HG03575 (cell line): ENCODE data around the gene EVI5L.

ENCODE experiments used
- ATAC-seq: cut with Tn5 transposase; IDR thresholded peaks from one replicate; pipeline ENCODE4 v1.9.1; 2021; ENCODE audit not compliant: unreplicated experiment, insufficient number of reproducible peaks, low FRiP score; ENCODE audit errors: extremely low read depth

The EVI5L gene

DNA sequence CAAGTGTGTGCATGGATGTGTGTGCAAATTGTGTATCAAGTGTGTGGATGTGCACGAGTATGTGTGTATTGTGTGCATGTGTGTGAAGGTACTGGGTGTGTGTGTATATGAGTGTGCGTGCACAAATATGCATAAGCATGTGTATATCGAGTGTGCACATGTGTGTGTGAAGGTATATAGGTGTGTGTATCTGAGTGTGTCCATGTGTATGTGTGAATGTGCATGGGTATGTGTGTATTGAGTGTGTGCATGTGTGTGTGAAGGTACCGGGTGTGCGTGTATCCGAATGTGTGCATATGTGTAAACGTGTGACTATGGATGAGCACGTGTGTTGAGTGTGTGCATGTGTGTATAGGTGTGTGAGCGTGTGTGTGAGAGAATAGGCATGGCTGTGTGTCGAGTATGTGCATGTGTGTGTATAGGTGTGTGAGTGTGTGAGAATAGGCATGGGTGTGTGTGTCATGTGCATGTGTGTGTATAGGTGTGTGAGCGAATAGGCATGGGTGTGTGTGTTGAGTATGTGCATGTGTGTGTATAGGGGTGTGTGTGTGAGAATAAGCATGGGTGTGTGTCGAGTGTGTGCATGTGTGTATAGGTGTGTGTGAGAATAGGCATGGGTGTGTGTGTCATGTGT lies 12.8 kb downstream of the EVI5L start:
- no peak for ATAC-seq

DNA sequence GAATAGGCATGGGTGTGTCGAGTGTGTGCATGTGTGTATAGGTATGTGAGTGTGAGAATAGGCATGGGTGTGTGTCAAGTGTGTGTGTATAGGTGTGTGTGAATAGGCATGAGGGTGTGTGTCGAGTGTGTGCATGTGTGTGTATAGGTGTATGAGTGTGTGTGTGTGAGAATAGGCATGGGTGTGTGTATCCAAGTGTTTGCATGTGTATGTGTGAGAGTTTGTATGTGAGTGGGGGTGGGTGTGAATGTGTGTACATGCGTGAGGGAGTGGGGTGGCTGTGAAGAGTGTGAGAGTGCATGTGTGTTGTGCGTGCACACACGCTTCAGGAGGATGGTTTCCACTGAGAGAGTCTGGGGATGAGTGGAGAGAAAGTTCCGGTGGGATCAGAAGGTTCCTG lies 13.5 kb downstream of the EVI5L start:
- ATAC-seq = no peak

DNA sequence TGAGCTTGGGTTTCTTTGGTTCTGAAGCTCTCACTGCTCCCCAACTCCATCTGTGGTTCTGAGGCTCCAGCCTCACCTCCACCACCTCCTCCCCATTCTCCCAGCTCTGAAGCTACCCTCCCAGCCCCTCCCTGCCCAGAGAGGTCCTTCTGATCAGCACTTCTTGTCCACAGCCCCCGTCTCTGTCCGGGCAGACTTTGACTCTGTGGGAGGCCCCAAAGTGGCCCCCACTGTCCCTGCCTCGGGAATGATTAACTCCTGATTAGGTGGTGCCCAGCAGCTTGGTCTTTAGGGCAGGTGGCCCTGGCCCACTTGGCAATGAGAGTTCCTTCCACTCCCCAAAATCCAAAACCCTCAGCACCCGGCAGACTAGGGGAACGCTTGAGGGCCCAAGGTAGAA lies 14.4 kb downstream of the EVI5L start:
- no peak for ATAC-seq

DNA sequence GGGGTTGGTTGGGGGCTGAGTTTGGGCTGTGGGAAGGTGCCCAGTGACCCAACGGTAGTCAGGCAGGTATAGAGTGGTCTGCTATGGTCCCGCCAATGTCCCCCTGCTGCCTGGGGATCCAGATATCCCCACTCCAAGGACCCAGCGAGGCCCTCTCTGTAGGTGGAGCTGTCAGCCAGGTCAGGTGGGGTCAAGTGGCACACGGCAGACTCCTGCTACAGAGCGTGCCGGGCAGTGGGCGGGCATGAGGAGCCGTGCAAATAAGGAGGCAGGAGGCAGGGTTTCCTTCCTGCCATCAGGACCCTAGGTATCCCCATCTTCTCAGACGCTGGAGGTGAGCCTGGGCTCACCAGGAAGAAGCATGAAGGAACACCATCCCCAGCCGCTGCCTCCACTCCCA lies 14.9 kb downstream of the EVI5L start:
- no peak for ATAC-seq

DNA sequence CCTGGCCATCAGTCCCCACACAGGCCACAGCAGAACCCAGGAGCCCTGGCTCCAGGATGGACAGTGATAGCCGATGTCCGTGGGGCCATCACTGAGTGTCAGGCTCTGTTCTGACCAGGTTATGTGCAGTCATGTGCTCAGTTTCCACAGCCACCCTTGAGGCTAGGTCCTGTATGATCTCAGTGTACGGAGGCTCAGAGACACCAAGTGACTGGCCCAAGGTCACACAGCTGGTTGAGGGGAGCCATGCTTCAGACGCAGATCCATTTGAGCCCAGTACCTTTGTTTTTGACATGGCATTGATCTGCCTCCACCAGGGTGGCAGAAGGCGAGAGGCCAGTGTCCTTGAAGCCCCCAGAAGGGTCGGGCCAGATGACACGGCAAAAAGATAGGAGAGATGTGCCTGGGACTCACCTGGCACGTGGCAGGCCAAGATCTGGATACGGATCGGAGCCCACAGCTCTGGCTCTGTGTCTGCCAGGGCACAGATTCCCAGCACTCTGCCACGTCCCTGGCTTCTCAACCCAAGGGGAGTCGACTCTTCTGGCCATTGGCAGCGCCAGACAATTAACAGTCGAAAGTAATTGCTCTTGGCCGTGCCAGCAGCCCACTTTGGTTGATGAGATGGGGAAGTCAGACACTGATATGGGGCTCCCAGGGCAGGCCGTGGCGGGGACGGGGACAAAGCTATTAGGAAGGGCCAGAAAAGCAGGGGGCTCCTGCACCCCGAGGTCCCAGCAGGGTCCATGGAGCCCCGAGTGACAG lies 15.6 kb downstream of the EVI5L start:
- no peak for ATAC-seq

DNA sequence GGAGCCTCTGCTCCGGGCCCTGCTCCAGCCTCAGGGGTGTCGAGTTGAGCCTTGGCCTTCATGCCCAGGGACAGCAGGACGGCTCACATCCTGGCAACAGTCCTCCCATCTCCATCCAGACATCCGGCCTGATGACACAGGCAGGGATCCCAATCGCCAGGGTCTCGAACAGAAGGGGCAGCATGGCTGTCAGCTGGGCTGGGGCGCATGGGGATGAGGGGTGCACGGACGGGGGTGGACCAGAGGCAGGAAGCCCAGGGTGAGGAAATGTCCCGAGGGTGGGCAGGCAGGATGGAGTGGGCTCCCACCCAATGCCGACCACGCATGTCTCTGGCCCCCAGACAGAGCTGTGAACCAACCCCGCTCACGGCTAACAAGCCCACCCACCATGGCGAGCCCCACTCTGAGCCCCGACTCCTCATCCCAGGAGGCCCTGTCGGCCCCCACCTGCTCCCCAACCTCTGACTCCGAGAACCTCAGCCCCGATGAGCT lies 16.2 kb downstream of the EVI5L start:
- ATAC-seq = no peak

DNA sequence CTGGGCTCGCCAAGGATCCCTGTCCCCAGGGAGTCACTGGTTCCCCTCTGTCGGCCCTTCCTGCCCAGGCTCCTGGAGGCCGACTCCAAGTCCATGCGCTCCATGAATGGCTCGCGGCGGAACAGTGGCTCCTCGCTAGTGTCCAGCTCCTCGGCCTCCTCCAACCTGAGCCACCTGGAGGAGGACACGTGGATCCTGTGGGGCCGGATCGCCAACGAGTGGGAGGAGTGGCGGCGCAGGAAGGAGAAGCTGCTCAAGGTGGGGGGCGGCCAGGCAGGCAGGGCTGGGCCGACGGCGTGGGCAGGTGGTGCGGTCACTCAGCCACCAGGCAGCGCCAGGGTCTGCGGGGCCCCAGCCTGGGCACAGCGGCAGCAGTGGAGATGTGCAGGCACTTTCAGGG lies 17.6 kb downstream of the EVI5L start:
- ATAC-seq = no peak

DNA sequence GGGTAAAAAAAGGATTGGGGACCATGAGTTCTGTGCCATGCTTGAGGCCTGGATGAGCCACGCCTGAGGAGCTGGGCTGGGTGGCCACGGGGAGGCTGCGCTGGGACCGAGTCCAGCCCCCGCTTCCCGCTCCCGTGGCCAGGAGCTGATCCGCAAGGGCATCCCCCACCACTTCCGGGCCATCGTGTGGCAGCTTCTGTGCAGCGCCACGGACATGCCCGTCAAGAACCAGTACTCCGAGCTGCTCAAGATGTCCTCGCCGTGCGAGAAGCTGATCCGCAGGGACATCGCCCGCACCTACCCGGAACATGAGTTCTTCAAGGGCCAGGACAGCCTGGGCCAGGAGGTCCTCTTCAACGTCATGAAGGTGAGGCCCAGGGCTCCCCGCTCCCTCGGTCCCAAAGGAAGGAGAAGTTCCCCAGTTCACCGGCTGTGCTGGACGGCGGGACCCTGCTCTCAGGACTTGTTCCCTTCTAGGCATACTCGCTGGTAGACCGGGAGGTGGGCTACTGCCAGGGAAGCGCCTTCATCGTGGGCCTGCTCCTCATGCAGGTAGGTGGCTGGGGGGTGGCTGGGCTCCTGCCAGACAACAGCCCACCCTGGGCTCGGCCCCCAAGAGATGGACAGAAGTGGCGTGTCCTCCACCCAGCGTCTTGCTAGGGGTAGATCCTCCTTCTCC lies 18.9 kb downstream of the EVI5L start:
- no peak for ATAC-seq

DNA sequence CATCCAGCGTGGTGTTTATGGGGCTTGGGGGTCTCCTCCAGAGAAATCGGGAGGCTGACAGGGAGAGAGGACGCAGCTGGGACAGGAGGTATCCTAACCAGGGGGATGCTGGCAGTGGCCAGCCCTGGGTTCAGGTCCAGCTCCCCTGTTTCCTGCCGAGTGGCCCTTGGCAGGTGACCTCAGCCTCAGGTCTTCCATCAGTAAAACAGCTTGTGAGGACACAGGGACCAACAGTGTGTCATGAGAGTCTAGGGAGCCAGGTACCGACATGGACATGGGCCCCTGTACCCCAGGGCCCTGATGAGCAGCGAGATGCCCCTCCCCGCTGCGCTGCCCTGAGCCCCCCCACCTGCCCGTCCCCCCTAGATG lies 19.6 kb downstream of the EVI5L start:
- no peak for ATAC-seq

DNA sequence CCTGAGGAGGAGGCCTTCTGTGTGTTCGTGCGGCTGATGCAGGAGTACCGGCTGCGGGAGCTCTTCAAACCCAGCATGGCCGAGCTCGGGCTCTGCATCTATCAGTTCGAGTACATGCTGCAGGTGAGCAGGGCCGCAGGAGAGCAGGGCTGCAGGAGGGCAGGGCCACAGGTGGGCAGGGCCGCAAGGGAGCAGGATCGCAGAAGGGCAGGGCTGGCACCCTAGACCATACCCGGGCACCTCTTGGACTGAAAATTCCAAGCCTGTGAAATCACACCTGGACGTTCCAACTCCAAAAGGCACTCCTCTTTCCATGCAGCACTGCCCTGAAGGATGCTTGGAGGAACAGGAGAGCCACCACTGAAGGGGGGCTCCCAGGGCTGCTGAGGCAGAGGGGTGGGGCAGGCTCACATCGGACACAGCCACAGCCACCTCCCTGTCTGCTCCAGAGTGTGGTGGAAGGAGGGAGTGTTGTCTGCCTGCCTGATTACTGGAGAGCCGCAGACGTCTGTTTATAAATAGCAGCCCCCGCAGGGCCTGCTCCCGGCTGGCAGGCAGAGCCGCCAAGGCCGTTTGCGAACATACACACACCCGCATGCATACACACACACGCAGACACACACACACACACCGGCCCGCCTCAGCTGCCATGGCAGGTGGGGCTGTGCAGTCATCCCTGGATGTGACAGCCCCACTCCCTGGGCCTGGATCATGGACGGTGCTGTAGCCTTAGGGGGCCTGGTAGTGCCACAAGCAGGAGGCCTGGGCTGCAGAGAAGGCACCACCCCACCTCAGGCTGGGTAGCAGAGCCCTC lies 20.2 kb downstream of the EVI5L start:
- ATAC-seq = no peak

DNA sequence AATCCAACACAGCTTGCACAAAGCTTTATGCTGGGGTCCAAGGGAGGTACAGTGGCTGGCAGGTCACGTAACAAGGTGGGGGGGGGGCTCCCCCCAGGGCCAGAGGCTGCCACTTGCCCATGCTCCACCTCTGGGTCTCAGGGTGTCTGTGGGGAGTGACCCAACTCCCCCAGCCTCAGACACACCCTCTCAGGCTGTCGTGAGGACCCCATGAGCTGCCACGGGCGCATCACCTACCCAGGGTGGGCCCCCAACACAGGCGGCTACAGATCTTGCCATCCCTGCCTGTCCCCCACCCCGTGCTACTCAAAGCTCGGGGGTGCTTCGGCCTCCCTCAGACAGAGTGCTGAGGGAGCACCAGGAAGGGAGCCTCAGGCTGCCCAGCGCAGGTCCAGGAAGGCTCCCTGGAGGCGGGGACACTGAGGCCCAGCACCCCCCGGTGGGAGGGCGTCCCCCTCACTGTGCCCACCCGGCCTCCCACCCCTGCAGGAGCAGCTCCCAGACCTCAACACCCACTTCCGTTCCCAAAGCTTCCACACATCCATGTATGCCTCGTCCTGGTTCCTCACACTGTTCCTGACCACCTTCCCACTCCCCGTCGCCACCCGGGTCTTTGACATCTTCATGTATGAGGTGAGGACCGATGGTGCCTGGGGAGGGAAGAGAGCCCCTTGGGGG lies 21.1 kb downstream of the EVI5L start:
- no peak for ATAC-seq

DNA sequence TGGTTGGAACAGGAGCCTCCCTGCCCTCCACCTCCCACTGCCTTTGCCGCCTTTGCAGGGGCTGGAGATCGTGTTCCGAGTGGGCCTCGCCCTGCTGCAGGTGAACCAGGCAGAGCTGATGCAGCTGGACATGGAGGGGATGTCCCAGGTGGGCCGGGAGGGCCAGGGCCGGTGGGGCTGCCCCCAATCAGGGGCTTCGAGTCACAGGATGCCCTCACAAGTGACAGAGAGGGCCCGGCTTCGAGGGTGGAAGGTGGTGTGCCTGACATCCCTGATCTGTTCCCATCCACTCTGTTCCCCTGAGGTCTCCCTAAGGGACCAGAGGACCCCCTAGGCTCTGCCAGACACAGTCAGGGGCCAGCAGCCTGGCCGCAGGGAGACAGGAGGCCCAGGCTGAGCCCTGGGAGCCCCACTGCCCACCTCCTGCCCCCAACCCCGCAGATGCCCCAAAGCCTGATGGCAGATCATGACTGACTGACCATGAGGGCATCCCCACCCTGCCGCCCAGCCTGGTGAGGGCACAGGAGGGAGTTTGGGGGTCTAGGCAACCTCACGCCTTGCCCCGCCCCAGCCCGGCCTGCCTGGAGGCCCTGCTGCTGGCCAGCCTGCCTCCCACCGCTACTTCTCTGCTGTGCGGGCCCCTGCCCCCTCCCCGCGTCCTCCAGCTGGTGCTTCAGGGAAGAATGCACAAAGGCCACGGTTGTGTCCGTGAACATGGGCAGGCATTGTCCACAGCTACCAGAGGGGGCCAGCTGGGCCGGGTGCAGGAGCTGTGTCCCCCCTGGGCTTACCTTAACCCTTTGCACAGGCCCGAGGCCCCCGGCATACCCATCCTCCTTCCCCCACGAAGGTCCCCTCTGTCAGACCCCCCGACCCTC lies 21.8 kb downstream of the EVI5L start:
- no peak for ATAC-seq

DNA sequence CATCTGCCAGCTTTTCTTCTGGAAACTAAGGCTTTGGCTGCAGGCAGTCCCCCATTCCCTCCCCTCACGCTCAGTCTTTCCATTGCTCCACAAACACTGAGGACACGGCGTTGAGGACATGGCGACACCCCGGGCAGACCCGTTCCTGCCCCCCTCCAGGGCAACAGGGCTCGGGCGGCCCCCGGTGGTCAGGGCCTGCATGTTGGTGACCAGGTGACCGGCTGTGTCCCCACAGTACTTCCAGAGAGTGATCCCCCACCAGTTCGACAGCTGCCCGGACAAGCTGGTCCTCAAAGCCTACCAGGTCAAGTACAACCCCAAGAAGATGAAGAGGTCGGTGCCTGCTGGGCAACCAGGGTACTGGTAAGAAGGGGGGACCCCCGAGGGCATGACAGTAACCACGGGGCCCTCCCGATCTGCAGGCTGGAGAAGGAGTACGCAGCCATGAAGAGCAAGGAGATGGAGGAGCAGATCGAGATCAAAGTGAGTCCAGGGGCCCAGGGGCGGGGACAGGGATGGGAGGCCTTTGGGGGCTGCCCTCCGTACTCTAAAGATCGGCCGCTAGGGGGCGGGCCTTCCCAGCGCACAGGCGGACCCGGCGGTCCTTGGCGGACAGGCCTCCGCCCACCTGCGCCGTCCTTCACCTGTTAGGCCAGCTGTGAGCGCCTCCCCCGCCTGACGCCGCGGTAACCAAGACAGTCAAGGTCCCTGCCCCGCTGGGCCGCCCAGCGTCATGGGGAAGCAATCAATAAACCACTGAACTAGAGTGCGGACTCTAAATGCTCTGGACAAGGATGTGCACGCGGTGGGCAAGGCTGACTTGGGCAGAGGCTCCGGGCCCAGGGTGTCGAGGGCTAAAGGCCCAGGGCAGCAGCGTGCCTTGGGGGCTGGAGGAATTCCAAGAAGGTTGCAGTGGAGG lies 23.1 kb downstream of the EVI5L start:
- ATAC-seq = no peak

DNA sequence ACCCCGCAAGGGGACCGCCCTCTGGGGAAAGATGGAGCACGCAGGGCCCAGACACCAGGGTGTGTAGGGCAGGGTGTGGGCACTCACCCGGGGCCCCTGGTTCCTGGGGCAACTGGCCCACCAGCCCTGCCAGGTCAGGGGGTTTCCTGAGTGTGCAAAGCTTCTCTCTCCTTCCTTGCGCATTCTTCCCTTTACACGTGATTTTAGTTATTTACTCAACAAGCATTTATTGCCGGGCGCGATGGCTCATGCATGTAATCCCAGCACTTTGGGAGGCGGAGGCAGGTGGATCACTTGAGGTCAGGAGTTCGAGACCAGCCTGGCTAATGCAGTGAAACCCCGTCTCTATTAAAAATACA lies 23.7 kb downstream of the EVI5L start:
- no peak for ATAC-seq

DNA sequence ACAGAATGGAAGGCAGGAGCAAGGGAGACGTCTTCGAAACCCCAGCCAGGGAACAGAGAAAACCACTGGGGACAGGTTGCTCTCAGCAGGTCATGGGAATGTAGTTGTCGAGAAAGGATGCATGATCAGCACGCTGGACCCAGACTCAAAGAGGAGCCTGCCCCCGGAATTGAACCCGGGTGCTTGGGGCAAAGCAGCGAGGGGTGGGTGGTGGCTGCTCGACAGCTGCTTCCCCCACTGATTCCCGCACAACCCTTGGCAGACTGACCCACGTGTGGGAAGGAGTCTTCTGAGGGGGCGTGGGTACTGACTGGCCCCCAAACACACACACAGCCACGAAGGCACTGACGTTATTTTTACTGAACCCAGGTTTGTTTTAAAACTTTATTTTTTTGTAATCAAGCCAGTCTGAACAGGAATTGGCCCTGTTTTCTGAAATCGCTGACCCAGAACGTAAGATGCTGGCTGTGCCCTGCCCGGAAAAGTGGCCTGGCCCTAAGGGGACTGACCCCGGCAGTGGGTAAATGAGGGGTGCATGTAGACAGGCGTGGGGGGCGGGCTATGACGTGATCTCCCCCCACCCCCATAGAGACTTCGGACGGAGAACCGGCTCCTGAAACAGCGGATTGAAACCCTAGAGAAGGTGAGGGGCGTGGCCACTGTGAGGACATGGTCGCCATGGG lies 25.5 kb downstream of the EVI5L start:
- ATAC-seq = no peak

DNA sequence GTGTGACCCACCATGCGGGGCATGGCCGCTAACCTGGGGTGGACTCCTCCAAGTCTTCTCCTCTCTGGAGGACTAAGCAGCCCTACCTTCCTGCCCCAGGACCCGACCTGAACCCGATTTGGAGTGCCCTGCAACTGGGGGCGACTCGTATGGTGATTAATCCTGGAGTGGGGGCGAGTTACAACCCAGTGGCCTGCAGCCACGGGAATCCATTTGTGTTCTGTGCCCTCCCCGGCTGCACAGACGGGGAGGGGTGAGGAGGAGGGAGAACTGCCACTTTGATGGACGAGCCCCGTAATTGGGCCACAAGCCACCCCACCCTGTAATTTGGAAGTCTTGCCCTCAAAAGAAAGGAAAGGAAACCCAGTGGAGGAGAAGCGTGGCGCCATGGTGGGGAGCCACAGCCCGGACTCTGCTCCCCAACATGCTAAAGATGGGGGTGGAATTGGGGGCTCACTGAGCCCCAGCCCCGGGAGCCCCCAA lies 26.1 kb downstream of the EVI5L start:
- no peak for ATAC-seq
